NK-92 treated with Interleukin-12 subunit alpha and Interleukin-12 subunit beta, amount 100 ng/mL, for 24 hours (cell line): ENCODE results near the gene PSMD11.
"Not testable (repeated sequence)": the region's sequence is repeated elsewhere in the genome, so short reads cannot be mapped to it uniquely, and the experiment has no call there.

Experiments
- DNase-seq: peaks from one replicate; lab custom pipeline; 2025; lab: John Stamatoyannopoulos, UW

The PSMD11 gene

DNA sequence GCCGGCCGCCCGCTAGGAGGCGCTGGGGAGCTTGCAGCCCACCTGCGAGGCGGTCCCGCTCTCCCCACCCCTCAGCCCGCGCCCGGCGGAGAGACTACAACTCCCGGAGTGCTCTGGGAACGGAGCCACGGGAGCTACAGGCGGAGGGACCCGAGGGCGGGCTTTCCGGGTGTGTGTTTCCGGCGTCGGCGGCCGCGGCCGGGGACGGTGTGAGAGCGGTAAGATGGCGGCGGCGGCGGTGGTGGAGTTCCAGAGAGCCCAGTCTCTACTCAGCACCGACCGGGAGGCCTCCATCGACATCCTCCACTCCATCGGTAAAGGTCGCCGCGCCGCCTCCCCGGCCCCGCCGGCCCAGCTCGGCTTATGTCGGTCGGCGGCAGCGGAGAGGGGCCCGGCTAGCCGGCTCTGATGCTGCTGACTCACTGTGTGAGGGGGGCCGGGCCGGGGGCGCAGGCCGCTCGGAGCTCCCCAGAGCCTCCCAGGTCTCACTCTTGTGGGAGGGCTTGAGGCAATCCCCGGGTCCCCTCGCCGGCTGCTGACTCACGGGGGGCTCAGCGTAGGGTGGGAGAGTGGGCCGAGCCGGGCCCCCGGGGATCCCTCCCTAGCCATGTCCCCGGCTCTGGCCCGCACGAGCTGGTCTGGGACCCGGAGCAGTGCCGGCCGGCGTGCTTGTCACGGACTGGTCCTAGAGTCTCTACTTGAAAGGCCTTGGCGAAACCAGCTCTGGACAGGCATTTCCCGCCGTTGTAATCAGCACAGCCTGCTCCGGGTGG is at the start of gene PSMD11:
TSS of gene PSMD11 (plus strand) at position 210 of the 773 bp plus-strand sequence. CDS start at position 224, 14 bp downstream.
- peak; percentile 97 for DNase-seq

DNA sequence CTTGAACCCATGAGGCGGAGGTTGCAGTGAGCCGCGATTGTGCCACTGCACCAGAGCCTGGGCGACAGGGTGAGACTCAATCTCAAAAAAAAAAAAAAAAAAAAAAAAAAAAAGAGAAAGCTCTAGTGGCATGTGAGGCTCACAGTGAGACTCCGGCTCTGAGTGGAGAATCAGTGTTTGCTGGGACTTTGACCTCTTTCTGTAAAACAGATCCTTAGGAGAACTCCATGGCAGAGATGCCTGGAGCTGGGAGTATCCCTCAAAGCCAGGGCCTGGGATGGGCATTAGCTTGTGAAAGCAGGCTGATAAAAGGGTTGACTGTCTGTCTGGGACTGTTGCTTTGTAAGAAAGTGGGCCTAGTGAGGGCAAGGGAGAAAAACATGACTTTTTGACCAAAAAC is 48.0 kb upstream of the PSMD11 start:
- DNase-seq = no peak

DNA sequence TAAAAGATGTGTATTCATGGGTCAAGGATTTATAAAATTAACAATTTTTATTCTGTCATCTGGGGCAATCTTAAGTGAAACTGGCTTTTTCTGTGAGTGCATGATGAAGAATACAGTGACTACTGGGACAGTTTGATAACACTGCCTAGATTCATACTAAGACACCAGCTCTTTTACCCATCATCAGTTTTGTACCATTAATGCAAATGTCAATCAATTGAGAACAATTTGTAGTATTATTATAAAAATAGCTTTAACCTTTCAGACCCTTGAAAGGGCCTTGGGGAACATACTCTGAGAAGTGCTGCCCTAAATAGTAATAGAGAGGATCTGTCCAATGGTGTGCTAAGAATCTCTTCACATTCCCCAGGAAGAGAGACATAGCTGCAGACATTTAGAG is 45.4 kb upstream of the PSMD11 start:
- no peak for DNase-seq

DNA sequence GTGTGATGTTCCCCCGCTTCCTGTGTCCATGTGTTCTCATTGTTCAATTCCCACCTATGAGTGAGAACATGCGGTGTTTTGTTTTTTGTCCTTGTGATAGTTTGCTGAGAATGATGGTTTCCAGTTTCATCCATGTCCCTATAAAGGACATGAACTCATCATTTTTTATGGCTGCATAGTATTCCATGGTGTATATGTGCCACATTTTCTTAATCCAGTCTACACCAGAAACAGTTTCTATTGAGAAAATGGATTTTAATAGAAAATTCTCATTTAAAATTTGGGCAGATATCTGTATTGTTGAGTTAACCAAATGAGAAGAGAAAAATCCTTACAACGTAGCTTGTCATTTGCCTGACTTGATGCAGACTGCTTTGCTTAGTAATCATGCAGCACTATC is 34.2 kb upstream of the PSMD11 start:
- DNase-seq = not testable (repeated sequence)

DNA sequence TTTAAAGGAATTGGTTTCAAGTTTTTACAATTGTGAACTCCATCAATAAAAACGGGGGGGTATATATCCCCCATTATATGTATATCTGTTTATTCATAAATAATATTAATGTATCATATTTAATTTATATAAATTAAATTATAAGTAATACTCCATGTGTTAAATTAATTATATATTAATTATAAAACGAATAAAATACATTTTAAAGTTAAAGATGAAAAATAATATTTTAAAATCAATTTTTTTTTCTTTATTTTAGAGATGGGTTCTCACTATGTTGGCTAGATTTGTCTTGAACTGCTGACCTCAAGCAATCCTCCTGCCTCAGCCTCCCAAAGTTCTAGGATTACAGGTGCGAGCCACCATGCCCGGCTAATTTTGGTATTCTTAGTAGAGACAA is 17.4 kb upstream of the PSMD11 start:
- DNase-seq = no peak

DNA sequence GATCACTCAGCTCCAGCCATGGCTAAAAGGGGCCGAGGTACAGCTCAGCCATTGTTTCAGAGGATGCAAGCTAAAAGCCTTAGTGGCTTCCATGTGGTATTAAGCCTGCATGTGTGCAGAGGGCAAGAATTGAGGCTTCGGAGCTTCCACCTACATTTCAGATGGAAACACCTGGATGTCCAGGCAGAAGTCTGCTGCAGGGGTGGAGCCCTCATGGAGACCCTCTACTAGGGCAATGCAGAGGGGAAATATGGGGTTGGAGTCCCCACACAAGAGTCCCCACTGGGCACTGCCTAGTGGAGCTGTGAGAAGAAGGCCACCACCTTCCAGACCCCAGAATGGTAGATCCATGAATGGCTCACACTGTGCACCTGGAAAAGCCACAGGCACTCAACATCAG is 14.7 kb upstream of the PSMD11 start:
- no peak for DNase-seq

DNA sequence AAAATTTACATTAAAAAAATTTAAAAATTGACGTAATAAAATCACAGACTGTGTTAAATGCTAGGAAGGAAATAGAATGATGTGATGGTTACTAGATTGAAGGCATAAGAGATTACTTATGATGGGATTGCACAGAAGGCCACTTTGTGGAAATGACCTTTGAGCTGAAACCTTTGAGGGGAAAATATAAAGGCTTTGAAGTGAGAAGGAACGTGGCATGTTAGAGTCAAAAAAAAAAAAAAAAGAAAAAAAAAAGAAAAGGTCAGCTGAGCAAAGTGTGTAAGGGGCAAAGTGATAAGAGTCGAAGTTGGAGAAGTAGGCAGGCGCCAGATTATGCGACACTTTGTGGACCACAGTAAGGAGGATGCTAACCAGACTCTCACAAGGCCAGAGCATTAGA is 3.6 kb upstream of the PSMD11 start:
- no peak for DNase-seq

DNA sequence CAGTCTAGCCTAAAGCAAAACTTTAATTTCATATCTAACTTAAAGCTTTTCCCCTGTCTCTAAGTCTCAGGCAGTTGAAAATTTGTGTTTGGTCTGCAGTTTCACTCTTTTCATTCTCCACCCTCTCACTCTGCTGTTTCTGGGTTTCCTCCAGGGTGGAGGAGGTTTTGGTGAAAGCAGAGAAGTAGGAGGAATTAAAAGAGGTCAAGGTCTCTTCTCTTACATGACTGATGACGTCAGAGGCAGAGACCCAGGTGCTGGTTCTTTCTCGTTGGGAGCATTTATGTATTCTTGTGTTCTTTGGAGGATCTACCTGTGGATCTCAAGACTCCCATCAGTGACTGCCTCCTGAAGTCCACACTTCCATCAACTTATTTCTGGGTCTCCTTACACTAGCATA is 2.4 kb upstream of the PSMD11 start:
- DNase-seq = no peak

DNA sequence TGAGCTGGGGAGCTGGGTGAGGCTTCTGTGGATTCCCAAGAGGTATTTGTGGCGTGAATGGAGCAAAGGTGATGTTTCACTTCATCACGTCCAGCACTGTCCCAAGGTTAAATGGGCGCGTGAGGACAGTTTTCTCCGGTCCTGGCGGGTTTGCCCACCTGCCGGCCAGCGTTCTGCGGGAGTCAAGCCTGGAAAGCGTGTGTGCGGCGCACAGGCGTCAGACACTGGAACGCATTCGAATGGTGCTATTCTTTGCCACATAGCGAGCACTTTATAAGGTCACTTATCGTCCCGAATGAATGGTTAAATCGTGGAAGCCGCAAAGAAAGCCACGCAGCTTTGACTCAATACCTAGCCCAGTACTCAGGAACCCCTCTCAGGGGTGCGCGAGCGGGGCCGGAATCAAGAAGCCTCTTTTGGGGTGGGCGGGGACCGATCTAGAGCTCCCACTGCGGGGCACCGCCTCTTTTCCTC is 446 bp upstream of the PSMD11 start:
- no peak for DNase-seq

DNA sequence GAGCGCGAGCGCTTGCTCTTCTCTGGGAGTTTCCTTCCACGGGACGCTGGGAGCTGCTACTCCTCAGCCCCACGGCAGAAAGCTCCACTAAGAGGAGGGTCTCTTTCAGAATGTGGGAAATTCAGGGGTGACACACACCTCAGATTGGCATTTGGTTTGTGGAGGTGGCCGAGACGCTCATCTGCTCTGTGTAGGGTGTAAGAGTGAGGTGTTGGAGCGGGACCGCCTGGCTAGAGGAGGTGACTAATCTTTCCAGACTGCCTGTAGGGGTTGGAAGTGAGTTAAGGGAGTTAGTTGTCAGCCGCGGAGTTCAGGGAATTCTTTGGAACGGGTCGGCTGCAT is 735 bp downstream of the PSMD11 start:
- peak; percentile 19 for DNase-seq

DNA sequence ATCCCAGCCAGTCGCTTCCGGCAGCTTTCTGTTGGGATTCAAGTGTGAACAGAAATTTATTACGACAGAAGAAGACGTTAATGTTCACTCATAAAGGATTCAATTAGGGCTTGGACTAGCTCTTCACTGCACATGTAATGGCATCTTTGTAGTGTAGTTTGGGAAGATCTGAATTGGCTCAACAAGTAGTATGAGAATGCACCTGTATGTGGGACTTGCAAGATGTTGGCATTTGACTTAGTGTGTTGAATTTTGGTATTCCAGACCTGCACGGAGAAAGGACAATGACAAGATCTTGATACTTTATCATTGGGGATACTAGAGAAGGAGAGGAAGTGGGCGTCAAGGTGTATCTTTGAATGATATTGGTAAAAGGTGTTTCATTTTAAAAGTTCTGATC is 1.2 kb downstream of the PSMD11 start:
- DNase-seq = no peak

DNA sequence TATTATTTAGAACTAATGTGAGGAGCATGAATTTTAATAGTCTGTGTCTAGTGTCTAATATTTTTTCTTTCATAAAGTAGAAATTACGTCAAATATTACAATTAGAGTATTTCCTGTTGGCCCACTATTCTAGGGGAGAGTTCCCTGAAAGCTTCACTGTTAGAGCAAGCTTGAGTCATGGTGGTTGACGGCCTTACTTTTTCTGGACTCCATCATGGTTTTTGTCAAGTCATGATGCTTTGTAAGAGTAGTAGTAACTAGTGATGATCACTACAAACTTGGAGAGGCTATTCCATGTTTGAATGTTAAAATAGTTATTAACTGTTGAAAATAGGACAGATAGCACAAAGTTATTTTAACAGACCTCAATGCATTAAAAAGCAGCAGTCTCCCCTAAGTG is 1.7 kb downstream of the PSMD11 start:
- no peak for DNase-seq

DNA sequence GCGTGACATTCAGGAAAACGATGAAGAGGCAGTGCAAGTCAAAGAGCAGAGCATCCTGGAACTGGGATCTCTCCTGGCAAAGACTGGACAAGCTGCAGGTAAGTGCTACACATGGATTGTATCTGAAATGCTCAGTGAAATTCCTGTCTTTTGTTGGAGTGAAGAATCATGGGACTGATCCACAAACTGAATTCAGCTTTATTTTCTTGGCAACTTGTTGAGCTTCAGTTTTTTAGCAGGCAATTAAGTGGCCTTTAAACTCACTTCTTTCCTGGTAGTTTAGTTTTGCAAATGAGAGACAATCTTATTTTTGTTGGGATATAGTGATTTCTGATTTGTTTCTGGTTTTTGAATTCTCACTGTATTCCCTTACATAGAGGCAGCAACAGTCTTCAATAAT is 2.6 kb downstream of the PSMD11 start:
- DNase-seq = no peak

DNA sequence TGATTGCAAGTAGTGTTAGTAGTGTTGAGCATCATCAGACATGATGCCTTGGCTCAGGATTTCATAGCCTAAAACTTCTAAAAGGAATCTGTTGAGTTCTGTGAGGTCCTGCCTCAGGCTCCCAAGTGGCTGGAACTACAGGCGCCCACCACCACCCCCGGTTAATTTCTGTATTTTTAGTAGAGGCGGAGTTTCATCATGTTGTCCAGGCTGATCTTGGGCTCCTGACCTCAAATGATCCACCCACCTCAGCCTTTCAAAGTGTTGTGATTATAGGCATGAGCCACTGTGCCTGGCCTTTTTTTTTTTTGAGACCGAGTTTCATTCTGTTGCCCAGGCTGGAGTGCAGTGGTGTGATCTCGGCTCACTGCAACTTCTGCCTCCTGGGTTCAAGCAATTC is 5.7 kb downstream of the PSMD11 start:
- no peak for DNase-seq

DNA sequence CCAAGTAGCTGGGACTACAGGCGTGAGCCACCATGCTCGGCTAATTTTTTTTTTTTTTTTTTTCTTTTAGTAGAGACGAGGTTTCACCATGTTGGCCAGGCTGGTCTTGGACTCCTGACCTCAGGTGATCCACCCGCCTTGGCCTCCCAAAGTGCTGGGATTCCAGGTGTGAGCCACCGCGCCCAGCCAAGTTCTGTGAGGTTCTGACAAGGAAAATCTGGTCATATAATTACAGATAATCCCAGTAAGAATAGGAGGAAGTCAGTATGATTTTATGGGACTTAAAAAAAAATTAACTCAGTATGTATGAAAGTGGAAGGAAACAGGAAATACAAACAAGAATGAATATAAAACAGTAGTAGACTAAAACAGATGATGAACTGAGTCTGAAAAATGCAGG is 6.1 kb downstream of the PSMD11 start:
- not testable (repeated sequence) for DNase-seq

DNA sequence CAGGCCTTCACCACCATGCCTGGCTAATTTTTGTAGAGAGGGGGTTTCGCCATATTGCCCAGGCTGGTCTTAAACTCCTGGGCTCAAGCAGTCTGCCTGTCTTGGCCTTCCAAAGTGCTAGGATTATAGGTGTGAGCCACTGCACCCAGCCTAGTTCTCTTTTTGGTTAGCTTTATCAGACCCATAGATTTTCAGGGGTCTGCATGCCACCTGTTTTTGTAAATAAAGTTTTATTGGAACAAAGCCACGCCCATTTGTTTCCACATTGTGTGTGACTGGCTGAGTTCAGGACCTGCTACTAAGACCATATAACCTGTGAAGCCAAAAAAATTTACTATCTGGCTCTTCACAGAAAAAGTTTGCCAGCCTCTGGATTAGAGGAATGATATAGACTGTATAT is 7.6 kb downstream of the PSMD11 start:
- DNase-seq = no peak

DNA sequence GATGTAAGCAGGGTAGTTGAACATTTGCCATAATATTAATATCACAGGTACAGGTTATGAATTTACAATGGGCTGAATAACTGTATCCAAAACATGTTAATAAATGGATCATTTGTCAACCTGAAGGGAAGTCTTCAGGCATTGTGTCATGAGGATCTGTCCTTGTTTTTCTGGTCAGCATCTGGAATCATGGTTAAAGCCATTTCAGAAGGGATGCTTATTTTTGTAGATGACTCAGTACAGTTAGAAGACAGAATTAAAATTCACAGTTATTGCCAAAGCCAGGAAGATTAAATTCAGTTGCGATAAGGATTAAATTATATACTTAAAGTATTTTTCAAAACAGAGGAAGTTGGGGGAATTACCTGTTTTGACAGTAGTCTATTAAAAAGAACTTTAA is 8.0 kb downstream of the PSMD11 start:
- no peak for DNase-seq

DNA sequence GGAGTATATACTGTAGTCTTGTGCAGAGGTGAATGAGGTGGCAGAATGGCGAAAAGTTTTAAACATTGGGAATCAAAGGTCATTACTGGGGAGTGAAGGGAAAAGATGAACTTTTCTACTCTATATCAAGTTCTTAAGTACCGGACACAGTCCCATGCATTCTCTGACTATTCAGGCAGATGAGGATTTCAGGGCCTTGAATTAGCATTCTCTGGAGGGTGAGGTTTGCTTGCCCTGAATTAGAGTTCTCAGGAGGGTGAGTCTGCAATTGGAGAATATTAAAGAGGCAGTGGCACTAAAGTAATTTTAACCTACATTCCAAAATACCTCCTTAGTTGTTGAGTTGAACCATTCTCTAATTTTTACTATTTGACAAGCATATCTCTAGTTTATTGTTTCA is 9.1 kb downstream of the PSMD11 start:
- no peak for DNase-seq

DNA sequence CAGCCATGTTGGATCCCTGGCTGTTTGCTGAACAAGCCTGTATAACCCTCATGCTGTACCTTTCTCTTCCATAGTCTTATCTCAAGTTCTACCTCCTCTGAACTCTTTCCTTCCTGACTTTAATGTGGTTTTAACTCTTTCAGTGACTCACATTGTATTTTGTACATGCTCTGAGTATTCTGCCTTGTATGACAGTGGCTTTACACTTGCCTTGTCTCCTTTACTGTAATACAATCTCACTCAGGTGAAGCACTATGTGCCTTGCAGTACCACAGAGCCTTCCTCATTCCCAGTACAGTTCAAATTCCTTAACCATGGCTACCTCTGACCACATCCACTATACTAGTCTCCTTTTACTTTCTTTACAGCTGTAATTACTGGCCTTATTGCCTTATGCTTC is 14.1 kb downstream of the PSMD11 start:
- DNase-seq = no peak

DNA sequence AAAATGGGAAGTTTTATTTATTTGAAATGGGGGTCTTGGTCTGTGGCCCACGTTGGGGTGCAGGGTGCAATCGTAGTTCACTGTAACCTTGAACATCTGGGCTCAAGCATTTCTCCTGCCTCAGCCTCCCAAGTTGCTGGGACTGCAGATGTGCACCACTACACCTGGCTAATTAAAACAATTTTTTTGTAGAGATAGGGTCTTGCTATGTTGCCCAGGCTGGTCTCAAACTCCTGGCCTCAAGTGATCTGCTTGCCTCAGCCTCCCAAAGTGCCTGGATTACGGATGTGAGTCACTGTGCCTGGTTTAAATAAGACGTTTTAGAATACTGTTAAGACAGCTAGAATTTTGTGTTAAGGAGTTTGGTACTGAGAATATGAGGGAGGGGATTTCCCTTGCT is 15.7 kb downstream of the PSMD11 start:
- no peak for DNase-seq

DNA sequence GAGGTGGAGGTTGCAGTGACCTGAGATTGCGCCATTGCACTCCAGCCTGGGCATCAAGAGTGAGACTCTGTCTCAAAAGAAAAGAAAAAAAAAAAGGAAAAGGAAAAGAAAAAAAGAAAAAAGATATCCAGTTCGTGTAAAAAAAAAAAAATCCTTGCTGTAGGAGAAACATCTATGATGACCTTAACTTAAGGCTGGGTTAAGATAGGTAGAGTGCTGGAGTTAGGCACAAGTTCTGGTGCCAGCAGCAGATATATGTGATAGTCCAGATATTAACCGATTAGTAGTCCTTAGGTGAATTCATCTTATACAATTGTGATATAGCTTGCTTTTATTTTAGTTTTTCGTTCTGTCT is 17.2 kb downstream of the PSMD11 start:
- no peak for DNase-seq

DNA sequence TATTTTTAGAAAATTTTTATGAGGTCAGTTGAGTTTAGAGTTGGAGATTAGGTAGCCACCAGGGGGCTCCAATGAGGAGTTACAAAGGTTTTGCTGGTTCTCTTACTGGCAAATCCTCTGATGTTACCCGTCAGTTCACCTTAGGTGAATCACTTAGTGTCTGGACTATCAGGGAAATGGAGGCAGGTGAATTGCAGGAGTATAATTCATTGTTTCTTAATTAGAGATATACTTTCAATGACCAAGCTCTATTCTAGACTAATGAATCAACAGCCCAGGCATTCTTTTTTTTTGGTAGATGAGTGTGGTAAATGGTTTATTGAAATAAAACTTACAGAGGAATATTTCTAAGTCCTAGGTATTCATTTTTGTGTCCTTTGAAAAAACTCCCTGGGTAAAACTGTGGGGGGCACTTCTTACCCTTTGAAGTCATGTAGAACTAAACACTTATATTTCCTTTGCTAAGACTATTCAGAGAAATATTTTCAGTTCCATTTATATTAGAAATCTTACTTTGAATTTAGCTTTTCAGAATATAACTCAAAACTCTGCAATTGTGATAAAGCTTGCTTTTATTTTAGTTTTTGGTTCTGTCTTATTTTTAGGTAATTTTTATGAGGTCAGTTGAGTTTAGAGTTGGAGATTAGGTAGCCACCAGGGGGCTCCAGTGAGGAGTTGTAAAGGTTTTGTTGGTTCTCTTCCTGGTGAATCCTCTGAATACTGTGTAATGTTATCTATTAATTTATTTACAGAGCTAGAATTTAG is 17.7 kb downstream of the PSMD11 start:
- peak; percentile 18 for DNase-seq

DNA sequence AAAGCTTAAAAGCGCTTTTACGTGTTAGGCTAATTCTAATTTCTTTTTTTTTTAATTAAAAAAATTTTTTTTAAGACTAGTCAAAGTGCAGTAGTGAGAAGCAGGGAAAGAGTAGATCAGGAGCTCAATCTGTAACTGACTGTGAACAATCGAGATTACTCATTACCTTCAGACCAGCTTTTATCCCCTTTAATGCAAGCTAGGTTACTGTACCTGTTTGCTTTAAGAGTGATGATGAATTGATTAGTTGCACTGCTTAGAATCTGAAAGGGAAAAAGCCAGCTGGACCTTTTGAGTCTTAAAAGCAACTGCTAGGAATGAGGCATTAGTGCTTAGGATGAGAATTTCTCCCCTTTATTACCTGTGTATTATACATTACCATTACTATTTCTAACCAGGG is 19.0 kb downstream of the PSMD11 start:
- no peak for DNase-seq

DNA sequence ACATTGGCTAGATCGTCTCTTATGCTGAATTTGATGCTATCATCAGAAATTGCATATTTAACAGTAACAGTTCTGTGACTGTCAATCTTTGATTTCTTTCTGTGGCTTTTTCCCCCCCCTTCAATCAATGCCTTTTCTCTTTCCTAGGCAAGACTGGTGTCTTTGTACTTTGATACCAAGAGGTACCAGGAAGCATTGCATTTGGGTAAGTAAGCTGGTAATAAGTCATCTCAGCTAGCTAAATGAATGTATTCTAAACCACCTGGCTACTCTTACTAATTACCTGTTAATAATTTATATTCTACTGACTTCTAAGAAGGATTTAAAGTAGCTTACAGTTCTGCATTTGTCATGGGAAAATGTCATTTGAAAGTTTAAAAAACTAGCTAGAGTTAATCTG is 20.1 kb downstream of the PSMD11 start:
- DNase-seq = no peak
